ENCODE data around the gene SPDYE3. TPM values are rescaled to one million over a fixed set of nuclear protein-coding genes. Genes with fewer than 3 reads are reported as not detected.
"Not testable (repeated sequence)": the region's sequence is repeated elsewhere in the genome, so short reads cannot be mapped to it uniquely, and the experiment has no call there.

The SPDYE3 gene
- total RNA-seq, 3 donors from 2014 or later, result not detected

DNA sequence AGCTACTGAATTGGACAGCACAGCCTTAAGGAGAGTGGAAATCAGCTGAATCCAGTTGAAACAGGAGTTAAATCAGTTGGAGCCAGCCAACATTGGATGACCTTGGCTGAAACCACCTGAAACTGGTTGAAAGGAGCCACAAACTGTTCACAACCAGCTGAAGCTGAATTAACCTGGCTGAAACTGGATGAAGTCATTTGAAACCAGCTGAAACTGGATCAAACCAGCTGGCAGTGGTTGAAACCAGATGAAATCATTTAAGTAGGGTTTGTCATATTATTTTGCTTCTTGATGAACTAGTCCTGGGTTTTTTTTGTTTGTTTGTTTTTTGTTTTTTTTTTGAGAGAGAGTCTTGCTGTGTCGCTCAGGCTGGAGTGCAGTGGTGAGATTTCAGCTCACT is 15.3 kb upstream of the SPDYE3 start:
- H3K27me3 ChIP-seq; H3K9me3 ChIP-seq; H3K27ac ChIP-seq; H3K4me3 ChIP-seq; intact Hi-C loops (cut with DNase I; ENCODE audit: low total_unique reads); DNase-seq (ENCODE audit: low spot score in 2 of 2); H3K4me1 ChIP-seq; H3K36me3 ChIP-seq: not testable (repeated sequence)

DNA sequence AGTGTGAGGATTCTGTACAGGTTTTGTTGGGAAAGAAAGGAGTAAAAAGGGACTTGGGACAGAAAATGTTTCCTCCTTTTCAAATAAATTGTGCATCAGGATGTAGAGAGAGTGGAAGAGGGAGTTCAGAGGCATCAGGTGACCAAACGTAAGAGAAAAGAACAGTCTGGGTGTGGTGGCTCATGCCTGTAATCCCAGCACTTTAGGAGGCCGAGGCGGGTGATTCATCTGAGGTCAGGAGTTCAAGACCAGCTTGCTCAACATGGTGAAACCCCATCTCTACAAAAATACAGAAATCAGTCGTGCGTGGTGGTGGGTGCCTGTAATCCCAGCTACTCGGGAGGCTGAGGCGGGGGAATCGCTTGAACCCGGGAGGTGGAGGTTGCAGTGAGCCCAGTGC is 12.2 kb upstream of the SPDYE3 start:
- H3K27ac ChIP-seq; H3K9me3 ChIP-seq; H3K36me3 ChIP-seq; DNase-seq (ENCODE audit: low spot score in 2 of 2); intact Hi-C loops (cut with DNase I; ENCODE audit: low total_unique reads); H3K4me3 ChIP-seq; H3K27me3 ChIP-seq; H3K4me1 ChIP-seq: not testable (repeated sequence)

DNA sequence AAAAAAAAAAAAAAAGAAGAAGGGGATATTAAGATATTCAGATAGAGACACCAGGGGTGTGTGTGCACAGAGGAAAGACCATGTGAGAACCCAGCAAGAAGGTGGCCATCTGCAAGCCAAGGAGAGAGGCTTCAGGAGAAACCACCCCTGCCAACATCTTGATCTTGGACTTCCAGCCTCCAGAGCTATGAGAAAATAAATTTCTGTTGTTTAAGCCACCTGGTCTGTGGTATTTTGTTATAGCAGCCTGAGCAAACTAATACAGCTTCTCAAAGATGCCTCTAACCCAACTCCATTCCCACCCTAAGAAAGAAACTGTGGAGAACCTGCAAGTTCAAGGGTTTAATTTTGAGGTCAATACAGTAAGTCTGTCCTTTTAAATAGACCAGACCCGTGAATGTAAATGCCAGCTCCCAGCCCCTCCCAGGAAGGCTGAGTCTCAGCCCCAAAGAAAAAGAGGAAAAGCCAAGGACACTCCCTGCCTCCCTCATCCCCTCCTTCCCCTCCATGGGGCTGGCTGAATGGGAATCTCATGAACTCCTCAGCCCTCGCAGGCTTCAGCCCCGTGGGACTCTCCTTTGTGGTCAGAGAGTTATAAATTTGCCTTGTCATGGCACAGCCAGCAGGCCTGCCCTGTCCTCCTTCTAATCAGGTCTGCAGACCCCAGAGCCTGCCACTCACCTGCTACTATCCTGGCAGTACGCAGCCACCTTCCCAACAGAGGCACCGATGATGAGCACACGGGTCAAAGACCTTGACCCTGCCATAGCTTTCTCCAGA is 9.5 kb upstream of the SPDYE3 start:
- H3K4me1 ChIP-seq; H3K36me3 ChIP-seq; intact Hi-C loops (cut with DNase I; ENCODE audit: low total_unique reads); H3K27me3 ChIP-seq; DNase-seq (ENCODE audit: low spot score in 2 of 2); H3K9me3 ChIP-seq; H3K4me3 ChIP-seq; H3K27ac ChIP-seq: not testable (repeated sequence)

DNA sequence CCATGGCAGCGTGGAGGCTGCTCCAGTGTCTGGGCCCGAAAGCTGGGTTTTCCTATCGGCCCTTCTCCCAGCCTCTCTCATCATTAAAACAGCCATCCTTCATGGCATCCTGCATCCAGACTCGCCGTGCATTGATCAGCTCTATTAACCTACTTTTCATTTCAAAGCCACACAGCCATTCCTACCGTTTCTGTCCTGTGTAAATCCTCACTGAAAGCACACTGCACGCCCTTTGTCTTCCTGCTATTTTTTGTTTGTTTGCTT is 8.9 kb upstream of the SPDYE3 start:
- intact Hi-C loops (cut with DNase I; ENCODE audit: low total_unique reads); H3K9me3 ChIP-seq; H3K27ac ChIP-seq; H3K27me3 ChIP-seq; H3K4me3 ChIP-seq; H3K36me3 ChIP-seq; H3K4me1 ChIP-seq; DNase-seq (ENCODE audit: low spot score in 2 of 2): not testable (repeated sequence)

DNA sequence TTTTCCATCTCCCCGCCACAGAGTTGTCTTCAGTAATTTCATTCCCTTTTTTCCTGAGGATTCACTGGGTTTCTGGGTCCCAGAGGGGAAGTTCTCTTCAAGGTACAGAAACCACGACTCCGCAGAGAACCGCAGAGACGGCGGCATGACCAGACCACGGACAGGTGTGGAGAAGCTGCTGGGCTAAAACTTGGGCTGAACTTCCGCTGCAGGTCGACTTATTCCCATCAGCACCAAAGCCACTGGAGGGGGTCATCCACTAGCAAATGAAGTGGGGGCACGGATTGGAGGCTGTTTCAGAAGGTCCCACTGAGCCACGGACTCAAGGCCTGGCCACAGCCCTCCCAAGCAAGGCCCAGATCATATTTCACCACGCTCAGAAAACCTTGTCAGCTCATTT is 3.0 kb upstream of the SPDYE3 start:
- H3K4me1 ChIP-seq; DNase-seq (ENCODE audit: low spot score in 2 of 2); H3K27me3 ChIP-seq; H3K27ac ChIP-seq; H3K4me3 ChIP-seq; H3K9me3 ChIP-seq; intact Hi-C loops (cut with DNase I; ENCODE audit: low total_unique reads); H3K36me3 ChIP-seq: not testable (repeated sequence)

DNA sequence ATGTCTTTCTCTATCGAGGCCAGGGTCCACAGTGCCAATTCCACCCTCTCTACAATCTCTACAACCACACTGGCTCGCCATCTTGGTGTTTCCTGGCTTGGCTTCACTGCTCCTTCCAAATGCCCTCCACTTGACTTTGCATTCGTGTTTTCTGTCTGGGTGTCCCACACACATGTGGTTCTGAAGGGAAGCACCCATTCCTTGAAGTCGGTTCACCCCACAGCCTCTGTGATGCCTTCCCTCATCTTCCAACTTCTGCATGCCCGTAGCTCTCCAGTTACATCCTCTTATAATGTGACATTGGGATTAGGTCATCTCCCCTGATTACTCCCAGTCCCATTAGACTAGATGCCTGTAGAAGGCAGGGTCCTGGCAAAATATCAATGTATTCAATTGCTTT is 10.8 kb downstream of the SPDYE3 start:
- H3K36me3 ChIP-seq; H3K27me3 ChIP-seq; H3K27ac ChIP-seq; DNase-seq (ENCODE audit: low spot score in 2 of 2); H3K9me3 ChIP-seq; intact Hi-C loops (cut with DNase I; ENCODE audit: low total_unique reads); H3K4me3 ChIP-seq; H3K4me1 ChIP-seq: not testable (repeated sequence)

DNA sequence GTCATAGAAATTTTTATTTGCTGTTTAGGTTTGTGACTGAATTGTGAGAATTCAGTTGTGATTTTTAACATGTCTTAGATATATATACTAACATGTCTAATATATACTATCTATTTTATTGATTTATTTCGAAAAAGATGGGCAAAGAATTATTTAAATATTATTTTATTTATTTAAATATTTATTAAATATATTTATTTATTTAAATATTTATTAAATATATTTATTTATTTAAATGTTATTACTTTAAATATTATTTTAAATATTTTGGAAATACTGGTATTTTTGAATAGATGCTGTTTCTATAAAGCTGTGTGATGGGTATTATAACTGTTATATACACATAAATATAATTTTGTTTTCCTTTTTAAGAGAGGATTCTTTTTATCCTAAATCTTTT is 14.1 kb downstream of the SPDYE3 start:
- H3K36me3 ChIP-seq; H3K9me3 ChIP-seq; DNase-seq (ENCODE audit: low spot score in 2 of 2); intact Hi-C loops (cut with DNase I; ENCODE audit: low total_unique reads); H3K27ac ChIP-seq; H3K4me3 ChIP-seq; H3K4me1 ChIP-seq; H3K27me3 ChIP-seq: not testable (repeated sequence)

DNA sequence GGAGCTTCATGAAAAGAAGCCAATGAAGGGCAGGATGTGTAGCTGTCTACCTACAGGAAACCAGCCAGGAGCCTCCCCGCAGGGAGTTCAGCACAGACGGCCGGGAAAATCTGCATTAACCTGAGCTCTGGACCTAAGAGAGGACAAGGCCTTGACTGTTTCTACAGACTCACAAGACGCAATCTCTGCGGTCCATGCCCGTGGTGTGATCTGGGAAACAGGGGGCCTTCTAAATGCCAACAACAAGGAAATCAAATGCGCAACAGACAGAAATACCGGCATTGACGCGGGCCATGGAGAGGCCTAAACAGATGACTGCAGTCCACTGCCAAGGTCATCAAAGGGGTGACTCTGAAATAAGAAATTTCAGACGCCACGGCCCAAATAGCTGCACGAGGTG is 16.7 kb downstream of the SPDYE3 start:
- H3K9me3 ChIP-seq; H3K27ac ChIP-seq; H3K36me3 ChIP-seq; H3K4me1 ChIP-seq; DNase-seq (ENCODE audit: low spot score in 2 of 2); H3K27me3 ChIP-seq; H3K4me3 ChIP-seq; intact Hi-C loops (cut with DNase I; ENCODE audit: low total_unique reads): not testable (repeated sequence)

DNA sequence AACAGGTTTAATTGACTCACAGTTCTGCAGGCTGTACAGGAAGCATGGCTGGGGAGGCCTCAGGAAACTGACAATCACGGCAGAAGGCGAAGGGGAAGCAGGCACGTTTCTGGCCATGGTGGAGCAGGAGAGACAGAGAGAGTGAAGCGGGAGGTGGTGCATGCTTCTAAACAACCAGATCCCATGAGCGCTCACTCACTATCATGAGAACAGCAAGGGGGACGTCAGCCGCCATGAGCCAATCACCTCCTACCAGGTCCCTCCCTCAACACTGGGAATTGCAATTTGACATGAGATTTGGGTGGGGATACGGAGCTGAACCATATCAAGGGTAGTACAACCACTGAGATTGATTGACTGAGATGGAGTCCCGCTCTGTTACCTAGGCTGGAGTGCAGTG is 18.2 kb downstream of the SPDYE3 start:
- H3K27me3 ChIP-seq; H3K4me1 ChIP-seq; DNase-seq (ENCODE audit: low spot score in 2 of 2); intact Hi-C loops (cut with DNase I; ENCODE audit: low total_unique reads); H3K27ac ChIP-seq; H3K36me3 ChIP-seq; H3K4me3 ChIP-seq; H3K9me3 ChIP-seq: not testable (repeated sequence)

DNA sequence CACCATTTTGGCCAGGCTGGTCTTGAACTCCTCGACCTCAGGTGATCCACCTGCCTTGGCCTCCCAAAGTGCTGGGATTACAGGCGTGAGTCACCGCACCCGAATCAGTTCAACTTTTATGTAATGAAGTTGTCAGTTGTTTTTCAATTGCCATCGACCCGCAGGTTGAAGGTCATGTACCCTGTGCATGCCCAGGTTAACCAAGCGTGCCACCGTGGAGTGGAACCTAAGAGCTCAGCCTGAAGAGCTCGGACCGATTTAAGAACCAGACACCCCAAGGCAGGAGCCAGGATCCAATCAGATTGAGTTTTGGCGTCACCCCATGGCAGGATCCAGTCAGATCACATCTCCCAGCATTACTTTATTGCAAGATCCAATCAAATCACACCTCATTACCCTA is 19.4 kb downstream of the SPDYE3 start:
- H3K27me3 ChIP-seq; H3K4me3 ChIP-seq; intact Hi-C loops (cut with DNase I; ENCODE audit: low total_unique reads); H3K27ac ChIP-seq; H3K36me3 ChIP-seq; H3K9me3 ChIP-seq; H3K4me1 ChIP-seq; DNase-seq (ENCODE audit: low spot score in 2 of 2): not testable (repeated sequence)
